HL-60/S4 (cell line): ENCODE results near the gene IFNAR2.

Experiments used
- in situ Hi-C: fragments of 300-500 bp; cut with MboI; formaldehyde crosslinking; loops from 2 replicates; pipeline ENCODE4 v1.14.3; 2022; ENCODE audit warnings: low sequenced_read_pairs

The IFNAR2 gene

DNA sequence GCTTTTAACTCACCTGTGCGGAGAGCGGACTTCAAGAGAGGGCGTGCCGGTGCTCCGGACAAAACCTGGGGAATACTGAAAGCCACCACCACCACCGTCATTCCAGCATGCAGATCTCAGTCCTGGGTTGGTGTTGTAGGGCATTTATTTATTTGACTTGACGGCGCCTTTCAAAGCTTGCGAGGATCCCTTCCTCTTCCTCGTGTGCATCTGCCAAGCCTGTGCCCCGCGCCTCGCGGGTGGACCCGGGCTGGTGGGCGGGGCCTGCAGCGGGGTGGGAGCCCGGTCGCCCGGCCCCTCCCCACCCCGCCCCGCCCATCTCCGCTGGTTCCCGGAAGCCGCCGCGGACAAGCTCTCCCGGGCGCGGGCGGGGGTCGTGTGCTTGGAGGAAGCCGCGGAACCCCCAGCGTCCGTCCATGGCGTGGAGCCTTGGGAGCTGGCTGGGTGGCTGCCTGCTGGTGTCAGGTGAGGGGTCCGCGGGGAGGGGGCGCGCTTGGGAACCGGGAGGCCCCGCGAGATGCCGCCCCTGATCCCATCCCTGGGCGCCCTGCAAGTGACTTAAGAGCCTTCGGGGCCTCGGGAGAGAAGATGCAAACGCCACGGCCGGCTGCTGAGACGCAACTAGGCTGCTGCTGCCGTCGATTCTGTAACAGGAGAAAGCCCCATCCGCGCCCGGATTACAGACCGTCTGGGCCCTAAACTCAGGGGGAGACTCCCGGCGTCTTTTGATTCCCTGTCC lies 36.5 kb downstream of the IFNAR2 start, which contains the start of gene IL10RB:
IL10RB (plus strand) TSS at position 318 of the 739 bp plus-strand sequence; CDS start at position 417, 99 bp downstream.
- in situ Hi-C loops, result no loop called here

DNA sequence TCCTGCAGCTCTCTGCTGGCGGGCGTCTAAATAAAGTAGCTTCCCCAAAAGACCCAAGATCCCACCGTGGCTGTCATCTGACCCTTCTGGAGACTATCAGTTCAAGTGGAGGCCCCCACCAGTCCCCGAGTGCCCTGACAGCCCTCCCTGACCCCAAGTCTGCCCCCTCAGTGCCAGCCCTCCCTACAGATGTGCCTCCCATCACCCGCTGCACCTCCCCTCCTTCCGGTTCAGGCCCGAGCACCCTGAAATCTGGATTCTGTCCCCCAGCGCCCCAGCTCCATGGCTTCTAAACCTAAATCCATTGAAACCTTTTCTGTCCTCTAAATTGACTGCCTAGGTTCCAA lies 37.0 kb downstream of the IFNAR2 start:
- in situ Hi-C loops, result no loop called here

DNA sequence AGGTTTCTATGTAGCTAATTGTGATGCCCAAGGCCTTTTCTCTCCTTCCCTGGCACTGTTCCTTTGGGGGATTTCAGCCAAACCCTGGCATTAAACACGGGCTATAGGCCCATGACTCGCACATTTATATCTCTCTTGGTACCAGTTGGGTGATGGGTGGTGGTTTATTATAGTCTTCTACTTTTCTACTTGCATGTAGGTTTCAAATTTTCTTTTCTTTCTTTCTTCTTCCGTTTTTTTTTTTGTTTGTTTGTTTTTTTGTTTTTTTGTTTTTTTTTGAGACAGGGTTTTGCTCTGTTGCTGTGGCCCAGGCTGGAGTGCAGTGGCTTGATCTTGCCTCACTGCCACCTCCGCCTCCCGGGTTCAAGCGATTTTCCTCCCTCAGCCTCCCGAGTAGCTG lies 37.5 kb downstream of the IFNAR2 start:
- in situ Hi-C loops, result no loop called here

DNA sequence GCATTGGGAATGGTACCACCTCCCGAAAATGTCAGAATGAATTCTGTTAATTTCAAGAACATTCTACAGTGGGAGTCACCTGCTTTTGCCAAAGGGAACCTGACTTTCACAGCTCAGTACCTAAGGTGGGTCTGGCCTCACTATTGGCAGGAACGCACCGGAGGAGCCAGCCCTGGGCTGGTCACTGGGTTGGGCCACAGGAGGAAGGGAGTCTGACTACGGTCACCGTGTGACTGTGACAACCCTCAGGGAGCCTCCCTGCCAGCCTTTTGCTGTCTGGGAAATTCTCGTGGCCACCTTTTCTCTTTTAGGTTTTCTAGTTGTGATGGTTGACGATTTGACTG lies 38.6 kb downstream of the IFNAR2 start:
- in situ Hi-C loops, result no loop called here

DNA sequence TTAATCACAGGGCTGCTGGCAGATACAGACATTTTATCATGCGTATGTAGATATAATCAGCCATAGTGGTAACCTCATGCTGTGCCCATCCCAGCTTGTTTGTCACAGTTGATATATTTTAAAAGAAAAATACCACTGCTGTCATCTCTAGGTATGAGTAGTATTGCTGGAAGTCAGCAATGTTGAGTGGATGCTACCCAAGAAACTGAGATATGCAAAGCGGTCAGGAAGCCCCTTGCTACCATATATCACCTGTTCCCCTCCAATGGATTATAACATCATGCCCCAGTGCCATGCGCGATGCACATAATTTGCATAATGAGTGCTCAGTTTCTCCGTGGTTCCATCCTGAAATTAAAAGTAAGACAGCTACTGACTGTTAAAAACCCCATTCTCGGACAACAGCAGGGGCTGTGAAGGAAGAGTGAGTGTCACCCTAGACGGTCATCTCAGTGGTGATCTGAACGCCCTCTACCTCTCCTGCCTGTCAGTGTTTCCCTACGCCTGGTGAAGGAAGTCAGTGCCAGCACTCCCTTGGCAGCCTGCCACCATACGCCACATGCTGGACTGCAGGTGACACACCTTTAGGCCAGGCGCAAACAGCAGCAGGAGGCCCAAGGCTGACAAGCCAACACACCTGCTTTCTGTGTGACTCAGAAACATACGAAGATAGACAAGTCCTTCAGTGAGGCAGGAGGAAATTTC lies 39.2 kb downstream of the IFNAR2 start:
- in situ Hi-C loops, result no loop called here

DNA sequence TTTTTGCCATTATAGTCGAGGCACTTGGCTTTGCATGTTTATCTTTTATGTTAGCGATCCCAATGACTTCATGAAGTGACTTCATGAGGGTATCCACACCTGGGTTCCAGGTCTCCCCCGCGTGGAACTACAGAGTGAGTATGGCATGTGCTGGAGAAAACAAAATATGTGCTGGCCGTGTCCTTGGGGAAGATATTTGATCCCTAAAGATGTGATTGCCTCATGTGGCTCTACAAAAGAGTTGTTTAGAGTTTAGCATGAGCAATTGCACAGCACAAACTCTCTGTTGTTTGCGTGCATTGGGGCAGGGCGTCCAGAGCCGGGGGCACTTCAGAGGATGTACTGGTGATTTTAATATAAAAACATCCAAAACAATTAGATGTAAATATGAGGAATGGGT lies 41.2 kb downstream of the IFNAR2 start:
- in situ Hi-C loops, result no loop called here

DNA sequence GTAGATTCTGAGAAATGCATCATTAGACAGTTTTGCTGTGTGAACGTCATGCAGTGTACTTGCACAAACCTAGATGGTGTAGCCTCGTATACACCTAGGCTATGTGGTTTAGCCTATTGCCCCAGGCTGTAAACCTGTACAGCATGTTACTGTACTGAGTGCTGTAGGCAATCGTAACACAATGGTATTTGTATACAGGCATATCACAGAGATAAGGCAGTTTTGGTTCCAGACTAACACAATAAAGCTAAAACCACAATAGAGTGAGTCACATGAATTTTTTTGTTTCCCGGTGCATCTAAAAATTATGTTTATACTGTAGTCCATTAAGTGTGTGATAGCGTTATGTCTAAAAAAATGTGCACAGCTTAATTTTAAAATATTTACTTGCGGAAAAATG lies 43.3 kb downstream of the IFNAR2 start:
- in situ Hi-C loops, result no loop called here

DNA sequence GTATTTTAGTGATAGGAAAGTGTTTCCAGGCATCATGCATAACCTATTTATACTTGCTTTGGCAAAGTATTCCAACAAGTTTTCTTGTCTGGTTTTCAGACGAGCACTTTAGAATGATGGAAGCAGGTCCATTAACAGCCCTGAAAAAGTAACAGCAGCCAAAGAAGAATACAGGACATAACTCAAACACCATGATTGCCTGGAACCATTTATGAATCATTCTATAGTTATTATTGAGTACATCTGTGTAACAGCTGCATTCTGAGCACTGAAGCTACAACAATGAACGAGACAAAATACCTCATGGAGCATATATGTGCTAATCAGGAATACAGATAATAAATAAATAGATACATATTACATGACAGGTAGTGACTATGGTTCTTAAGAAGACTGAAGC lies 49.0 kb downstream of the IFNAR2 start:
- in situ Hi-C loops, result no loop called here

DNA sequence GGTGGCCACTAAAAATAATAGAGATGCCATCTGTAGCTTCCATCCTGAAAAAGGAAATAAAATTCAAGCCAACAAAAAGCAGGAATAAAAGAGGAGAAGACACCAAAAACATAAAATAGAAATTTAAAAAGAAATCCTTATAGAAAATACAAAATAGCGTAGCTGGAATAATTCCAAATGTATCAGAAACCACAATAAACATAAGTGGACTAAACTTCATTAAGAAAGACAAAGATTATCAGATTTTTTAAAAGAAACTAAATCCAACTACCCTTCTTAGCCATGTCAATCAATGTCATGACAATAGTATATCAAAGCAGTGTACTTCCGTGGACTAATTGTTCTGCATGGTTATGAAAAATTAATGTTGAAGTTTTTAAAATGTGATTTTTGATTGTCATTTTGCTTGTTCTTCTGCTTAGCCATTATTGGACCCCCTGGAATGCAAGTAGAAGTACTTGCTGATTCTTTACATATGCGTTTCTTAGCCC lies 49.6 kb downstream of the IFNAR2 start:
- in situ Hi-C loops, result no loop called here
